H54 (cell line): Measurements from ENCODE around the gene KATNB1.
"Not testable (repeated sequence)": the region's sequence is repeated elsewhere in the genome, so short reads cannot be mapped to it uniquely, and the experiment has no call there.

Source experiments
- DNase-seq: peaks from one replicate; pipeline ENCODE4 v3.0.0; 2011; ENCODE audit warnings: low spot score, mixed read lengths; ENCODE audit not compliant: insufficient read length
- FAIRE-seq: peaks from 3 replicates; lab custom pipeline; 2011; peaks lifted over from hg19 to GRCh38; lab: Jason Lieb, UNC
- POLR2A ChIP-seq: IDR thresholded peaks from 2 replicates; pipeline ENCODE4 v1.6.1; 2011; ENCODE audit warnings: low read depth, mild to moderate bottlenecking, low read length

KATNB1 gene

DNA sequence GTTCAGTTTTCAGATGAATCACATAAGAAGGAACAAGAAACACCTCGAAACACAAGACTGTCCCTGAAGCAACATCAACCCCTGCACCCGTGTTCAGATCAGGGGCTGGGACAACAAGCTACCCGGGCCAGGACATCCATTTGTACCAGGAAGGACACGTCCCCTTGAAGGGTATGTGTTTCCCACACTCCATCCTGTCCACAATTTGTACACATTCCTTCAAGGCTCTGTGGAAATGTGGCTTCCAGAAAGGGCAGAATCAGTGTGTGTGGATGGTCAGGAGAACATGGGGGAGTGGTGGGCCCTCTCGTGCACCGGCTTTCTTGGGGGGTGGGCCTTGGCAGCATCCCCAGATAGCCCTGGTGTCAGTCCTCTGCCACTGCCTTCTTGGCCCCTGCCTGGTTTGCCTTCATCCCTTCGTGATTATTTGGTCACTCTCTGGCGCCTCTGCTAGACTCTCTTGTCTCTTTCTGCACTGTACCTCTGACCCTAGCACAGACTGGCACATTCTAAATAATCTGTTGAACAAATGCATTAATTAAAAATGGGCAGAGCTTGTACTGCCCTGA lies 56.4 kb downstream of the KATNB1 start:
- DNase-seq (no peak), FAIRE-seq (no peak)
- no peak for TF ChIP-seq POLR2A

GRCh38 chr16:57794849-57795430 lies 59.4 kb downstream of the KATNB1 start:
- DNase-seq (no peak), FAIRE-seq (no peak)
- no peak for TF ChIP-seq POLR2A

DNA sequence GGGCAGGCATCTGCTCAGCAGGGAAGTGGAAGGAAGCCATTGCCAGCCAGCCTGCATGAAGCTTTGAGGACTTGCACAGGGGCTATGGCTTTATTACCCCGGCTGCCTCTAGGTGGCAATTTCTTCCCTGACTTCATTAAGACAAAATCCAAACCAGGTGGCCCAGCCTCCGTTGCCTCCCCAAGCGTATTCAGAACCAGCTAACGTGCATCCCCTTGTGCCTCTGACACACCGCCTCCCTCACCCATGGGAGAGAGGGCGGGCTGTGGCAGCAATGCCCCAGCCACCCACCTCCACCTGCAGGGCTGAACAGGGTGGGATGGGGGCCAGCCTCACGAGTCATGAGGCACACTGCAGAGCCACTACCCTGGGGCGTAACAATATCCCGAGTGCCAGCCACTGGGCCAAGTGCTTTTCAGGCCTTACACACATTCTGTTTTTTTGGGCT lies 59.9 kb downstream of the KATNB1 start:
- DNase-seq, result peak; percentile 38
- TF ChIP-seq POLR2A, result no peak
- FAIRE-seq, result no peak

DNA sequence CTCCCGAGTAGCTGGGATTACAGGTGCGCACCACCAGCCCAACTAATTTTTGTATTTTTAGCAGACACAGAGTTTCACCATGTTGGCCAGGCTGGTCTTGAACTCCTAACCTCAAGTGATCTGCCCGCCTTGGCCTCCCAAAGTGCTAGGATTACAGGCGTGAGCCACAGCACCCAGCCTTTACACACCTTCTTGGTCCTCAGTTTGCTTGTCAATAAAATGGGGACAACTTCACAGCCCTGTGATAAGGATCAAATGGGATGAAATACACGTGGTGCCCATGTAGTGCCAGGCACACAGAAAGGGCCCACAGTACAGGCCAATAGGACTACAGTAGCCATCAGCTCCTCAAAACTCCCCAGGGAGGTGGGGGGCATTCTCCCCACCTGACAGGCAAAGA lies 60.4 kb downstream of the KATNB1 start:
- not testable (repeated sequence) for FAIRE-seq, DNase-seq

- FAIRE-seq, result no peak
- DNase-seq, result no peak
- TF ChIP-seq POLR2A, result no peak
These were observed 61.6 kb downstream of the KATNB1 start for GRCh38 chr16:57797216-57797525.

- no peak for TF ChIP-seq POLR2A
- FAIRE-seq (no peak), DNase-seq (no peak)
These were observed 62.1 kb downstream of the KATNB1 start for GRCh38 chr16:57797526-57798266.

DNA sequence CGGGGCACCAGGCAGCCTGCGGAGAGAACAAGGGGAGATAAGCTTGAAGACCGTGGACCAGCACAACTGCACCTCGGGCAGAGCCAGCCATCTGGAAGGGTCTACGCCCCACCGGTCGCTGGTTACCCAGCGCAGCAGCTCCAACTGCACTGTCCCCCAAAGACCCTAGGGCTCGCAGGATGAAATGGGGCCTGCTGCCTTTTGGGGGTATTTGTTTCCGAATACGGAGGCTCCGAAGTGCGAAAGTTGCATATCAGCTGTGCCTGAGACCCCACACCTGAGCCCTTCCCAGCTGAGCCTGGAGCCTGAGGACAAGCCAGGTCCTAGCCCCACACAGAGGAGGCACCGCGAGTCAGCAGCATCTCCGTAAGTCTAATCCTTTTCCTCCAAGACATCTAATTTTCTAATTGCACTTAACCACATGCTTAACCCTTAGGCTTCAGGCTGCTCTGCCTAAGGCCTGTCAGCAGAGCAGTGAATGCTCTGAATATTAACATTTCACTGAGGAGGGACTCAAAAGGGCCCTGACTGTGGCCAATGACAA lies 62.8 kb downstream of the KATNB1 start:
- FAIRE-seq, result no peak
- no peak for TF ChIP-seq POLR2A
- DNase-seq, result no peak

- FAIRE-seq (no peak), DNase-seq (no peak)
- no peak for TF ChIP-seq POLR2A
These were observed 63.5 kb downstream of the KATNB1 start for GRCh38 chr16:57798953-57799599.

DNA sequence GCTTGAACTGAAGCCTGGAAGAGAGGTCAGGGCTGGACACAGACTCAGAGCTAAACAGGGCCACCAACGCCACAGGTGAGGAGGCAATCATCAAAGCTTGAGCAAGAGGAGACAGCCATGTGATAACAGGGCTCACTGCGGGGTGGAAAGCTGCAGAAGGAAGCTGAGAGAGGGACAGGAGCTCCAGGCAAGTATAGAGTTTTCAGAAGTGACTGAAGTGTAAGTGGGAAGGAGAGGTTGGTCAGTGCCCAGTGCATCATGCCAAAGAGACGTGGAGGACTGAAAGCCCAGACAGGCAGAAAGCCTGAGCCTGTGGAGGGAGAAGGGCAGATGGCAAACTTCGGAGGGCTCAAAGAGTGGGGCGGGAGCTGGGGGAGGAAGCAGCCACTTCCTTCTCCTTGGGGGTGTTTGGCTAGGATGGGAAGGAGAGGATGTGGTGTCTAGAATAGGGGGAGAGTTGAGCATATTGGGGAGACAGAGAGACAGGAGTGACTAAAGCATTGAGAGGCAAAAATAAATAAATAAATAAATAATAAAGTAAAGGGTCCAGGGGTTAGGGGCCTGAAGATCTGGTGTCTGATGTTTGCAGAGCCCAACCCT lies 64.1 kb downstream of the KATNB1 start:
- FAIRE-seq (no peak), DNase-seq (no peak)
- no peak for TF ChIP-seq POLR2A

- no peak for TF ChIP-seq POLR2A
- DNase-seq, result no peak
- no peak for FAIRE-seq
These were observed 64.9 kb downstream of the KATNB1 start for GRCh38 chr16:57800200-57801097.

DNA sequence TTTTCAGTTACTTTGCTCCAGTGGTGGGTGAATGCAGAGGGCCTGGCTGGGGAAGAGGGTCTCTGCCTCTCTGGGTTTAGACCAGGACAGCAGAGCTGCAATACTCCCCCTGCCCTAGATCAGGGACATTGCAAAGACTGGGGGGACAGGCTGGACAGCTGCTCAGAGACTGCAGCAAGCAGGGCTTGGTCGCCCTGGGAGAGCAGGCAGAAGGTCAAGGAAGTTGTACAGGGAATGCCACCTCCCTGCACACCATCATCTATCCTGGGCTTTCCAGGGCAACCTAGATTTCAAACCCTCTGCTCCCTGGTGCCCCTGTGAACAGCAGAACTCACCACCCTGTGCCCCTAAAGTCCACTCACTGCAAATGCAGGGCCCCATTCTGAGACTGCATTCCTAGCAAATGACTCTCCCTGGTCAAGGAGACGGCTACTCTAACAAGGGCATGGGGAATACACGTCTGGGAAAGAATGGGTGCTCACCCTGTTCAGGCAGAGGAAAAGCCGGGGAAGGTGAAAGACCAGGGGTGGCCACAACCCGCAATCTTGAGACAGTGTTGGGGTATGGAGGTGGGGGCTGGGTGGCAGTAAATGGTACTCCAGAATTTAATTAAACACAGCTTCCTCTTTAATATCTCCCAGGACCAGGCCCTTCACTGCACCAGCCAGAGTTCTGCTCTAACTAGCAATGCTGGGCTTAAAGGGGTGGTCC lies 65.7 kb downstream of the KATNB1 start:
- TF ChIP-seq POLR2A, result no peak
- DNase-seq, result peak; percentile 75
- peak; percentile 61 for FAIRE-seq

DNA sequence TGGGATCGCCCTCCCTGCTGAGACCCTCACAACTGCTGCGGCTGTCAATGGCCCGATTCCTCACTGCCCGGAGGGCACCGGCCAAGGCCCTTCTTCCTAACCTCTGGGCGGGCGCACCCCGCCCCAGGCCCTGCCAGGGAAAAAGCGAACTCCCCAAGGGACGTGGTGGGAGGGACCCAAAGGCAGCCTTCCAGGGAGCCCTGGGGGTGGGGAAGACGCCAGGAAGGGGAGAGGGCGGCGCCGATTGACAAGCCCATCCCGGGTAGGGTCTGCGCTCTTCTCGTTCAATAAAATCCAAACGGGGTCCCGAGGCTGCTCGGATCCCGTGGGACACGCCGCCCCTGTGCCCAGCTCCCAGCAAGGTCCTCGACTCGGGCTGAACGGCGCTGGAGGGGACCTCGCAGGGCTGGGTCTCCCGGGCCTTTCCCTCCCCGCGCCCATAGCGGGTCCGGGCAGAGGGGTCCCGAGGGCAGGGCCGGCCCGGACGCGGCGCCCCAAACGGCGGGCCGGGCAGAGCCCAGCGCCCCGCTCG lies 66.3 kb downstream of the KATNB1 start:
- FAIRE-seq (no peak), DNase-seq (peak; percentile 52)

More for the DNA sequence above, 66.3 kb downstream of the KATNB1 start:
- no peak for TF ChIP-seq POLR2A
